ENCODE data around the gene EFHD2. TPM values are rescaled to one million over a fixed set of nuclear protein-coding genes. Genes with fewer than 3 reads are reported as not detected.
"Not testable (repeated sequence)": the region's sequence is repeated elsewhere in the genome, so short reads cannot be mapped to it uniquely, and the experiment has no call there.

The EFHD2 gene
- total RNA-seq, 4 donors from 2014 or later, result 47.5 to 79.5 (median 61.0) TPM

DNA sequence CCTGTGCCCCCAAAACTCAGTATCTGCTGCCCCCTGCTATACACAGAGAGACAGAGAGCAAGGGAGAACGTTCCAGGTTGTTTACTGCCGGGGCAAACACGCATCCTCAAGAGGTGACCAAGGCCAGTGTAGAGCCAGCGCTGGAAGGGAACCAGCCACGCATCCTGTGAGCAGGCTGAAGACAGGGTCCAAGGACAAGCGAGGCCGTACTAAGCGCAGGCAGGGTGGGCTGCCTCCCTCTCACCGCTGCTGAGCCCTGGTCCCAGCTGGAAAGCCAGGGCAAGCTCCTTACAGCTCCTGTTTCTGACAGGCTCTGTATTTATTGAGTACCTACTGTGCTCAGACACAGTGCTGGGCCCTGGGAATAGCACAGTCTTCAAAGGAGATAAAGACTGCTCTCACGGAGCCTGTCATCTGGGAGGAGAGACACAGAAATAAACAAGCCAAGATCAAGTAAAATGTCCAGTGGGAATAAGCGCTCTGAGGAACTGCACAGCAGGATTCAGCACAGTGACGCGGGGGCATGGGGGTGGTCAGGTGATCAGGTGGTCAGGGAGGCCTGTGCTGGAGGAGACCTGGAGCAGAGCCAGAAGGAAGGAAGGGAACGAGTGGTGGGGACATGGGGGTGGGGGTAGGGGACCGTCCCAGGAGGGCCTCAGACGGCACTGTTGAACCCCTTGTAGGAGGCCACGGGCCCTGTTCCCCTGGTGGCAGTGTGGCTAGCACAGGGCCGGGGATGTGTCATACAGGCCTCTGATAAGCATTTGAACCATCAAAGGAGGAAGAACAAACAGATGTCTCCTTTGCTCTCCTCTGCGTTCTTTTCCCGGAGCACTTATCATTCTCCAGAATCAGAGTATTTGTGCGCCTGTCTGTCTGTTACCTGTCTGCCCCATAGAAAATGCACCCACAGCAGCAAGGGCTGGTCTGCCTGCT is 37.8 kb upstream of the EFHD2 start:
- intact Hi-C loops (cut with DNase I), result no loop called here
- peaks cover 0 to 16% (median 8%) of the 10 kb centered on the region in 3 donors for H3K4me1 ChIP-seq
- no peak for TF ChIP-seq POLR2A (IDR thresholded peaks at IDR 0.05)
- TF ChIP-seq, protein P1, sequence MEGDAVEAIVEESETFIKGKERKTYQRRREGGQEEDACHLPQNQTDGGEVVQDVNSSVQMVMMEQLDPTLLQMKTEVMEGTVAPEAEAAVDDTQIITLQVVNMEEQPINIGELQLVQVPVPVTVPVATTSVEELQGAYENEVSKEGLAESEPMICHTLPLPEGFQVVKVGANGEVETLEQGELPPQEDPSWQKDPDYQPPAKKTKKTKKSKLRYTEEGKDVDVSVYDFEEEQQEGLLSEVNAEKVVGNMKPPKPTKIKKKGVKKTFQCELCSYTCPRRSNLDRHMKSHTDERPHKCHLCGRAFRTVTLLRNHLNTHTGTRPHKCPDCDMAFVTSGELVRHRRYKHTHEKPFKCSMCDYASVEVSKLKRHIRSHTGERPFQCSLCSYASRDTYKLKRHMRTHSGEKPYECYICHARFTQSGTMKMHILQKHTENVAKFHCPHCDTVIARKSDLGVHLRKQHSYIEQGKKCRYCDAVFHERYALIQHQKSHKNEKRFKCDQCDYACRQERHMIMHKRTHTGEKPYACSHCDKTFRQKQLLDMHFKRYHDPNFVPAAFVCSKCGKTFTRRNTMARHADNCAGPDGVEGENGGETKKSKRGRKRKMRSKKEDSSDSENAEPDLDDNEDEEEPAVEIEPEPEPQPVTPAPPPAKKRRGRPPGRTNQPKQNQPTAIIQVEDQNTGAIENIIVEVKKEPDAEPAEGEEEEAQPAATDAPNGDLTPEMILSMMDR (IDR thresholded peaks at IDR 0.05), result no peak
- no peak overlapping the region for H3K4me3 ChIP-seq
- H3K9me3 ChIP-seq, result no peaks in the 10 kb centered on the region
- peak overlapping the region in 3 of 4 donors; percentile 13 to 15 (median 15) for H3K27ac ChIP-seq
- no peaks in the 10 kb centered on the region for H3K27me3 ChIP-seq
- 65 to 69% methylated on average over 13 to 21 of the region's 21 CpGs for WGBS, 2 donors
- H3K36me3 ChIP-seq, result no peaks in the 10 kb centered on the region
- no peak for DNase-seq

DNA sequence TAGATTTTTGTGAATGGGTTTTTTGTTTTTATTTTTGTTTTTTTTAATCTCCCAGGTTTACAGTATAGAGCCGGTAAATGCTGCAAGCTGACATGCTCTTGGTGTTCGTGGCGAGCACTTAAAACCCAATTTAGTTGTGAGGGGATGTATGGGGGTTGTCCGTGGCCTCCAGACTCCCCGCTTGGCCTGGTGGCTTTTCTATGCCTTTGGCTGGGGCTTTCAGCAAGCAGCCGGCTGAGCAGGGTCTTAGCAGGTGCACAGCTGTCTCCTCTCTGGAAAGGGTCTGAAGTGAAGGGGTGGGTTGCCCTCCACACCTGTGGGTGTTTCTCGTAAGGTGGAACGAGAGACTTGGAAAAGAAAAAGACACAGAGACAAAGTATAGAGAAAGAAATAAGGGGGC is 31.0 kb upstream of the EFHD2 start:
- no peak overlapping the region for H3K27ac ChIP-seq
- intact Hi-C loops (cut with DNase I), result no loop called here
- no peaks in the 10 kb centered on the region for H3K27me3 ChIP-seq
- DNase-seq, result no peak
- TF ChIP-seq POLR2A (IDR thresholded peaks at IDR 0.05), result no peak
- TF ChIP-seq, protein P1 (IDR thresholded peaks at IDR 0.05), result no peak
- H3K36me3 ChIP-seq, result no peaks in the 10 kb centered on the region
- 81 to 84% methylated on average over 7 to 8 of the region's 8 CpGs for WGBS, 2 donors
- H3K4me1 ChIP-seq, result peaks cover 0 to 6% (median 0%) of the 10 kb centered on the region in 3 donors
- H3K9me3 ChIP-seq, result no peaks in the 10 kb centered on the region
- no peak overlapping the region for H3K4me3 ChIP-seq

DNA sequence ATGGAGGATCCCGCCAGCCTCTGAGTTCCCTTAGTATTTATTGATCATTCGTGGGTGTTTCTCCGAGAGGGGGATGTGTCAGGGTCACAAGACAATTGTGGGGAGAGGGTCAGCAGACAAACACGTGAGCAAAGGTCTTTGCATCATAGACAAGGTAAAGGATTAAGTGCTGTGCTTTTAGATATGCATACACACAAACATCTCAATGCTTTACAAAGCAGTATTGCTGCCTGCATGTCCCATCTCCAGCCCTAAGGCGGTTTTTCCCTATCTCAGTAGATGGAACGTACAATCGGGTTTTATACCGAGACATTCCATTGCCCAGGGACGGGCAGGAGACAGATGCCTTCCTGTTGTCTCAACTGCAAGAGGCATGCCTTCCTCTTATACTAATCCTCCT is 30.5 kb upstream of the EFHD2 start:
- H3K4me1 ChIP-seq; intact Hi-C loops (cut with DNase I); H3K36me3 ChIP-seq; H3K27ac ChIP-seq; H3K27me3 ChIP-seq; DNase-seq; H3K9me3 ChIP-seq; H3K4me3 ChIP-seq: not testable (repeated sequence)
- 63 to 74% methylated on average over 4 to 7 of the region's 9 CpGs for WGBS, 2 donors

DNA sequence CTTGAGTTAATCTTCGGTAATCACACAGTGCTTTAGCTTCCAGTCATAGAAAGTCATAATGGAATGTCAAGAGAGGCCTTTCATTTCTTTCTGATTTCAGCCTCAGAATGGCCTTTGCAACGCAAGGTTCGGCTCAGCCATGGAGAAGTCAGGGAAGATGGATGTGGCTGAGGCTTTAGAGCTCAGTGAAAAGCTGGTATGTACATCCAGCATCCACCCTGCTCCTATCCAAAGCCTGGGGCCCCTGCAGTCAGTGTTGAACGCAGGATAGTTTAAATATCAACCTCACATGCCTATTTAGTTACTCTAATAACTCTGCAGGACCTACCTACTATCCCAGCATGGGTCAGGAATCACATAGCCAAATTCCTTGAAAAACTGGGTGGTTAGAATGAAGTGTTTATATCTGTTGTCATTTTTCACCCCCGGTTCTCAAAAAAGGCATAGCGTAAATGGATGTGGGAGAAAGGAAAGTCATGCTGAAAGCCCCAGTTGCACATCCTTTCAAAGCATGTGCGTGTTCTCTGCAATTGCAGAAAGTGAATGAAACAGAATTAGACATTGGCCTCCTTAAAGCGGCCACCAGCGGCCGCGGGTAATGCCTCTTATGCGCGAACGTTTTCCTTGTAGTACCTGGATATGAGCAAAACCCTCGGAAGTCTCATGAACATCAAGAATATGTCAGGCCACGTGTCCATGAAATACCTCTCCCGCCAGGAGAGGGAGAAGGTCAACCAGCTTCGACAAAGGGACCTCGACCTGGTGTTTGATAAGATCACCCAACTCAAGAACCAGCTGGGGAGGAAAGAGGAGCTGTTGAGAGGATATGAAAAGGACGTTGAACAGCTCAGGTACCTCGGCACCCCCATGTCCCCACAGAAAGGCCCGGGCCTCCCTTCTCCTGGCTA is 28.8 kb upstream of the EFHD2 start:
- 90 to 91% methylated on average over 18 to 22 of the region's 22 CpGs for WGBS, 2 donors
- H3K27ac ChIP-seq, result no peak overlapping the region
- H3K36me3 ChIP-seq, result no peaks in the 10 kb centered on the region
- peaks cover 0 to 16% (median 5%) of the 10 kb centered on the region in 3 donors for H3K4me1 ChIP-seq
- DNase-seq, result no peak
- H3K9me3 ChIP-seq, result no peaks in the 10 kb centered on the region
- intact Hi-C loops (cut with DNase I), result no loop called here
- no peak for TF ChIP-seq POLR2A (IDR thresholded peaks at IDR 0.05)
- TF ChIP-seq, protein P1 (IDR thresholded peaks at IDR 0.05), result no peak
- H3K4me3 ChIP-seq, result no peak overlapping the region
- H3K27me3 ChIP-seq, result peaks cover 0 to 6% (median 0%) of the 10 kb centered on the region in 4 donors

DNA sequence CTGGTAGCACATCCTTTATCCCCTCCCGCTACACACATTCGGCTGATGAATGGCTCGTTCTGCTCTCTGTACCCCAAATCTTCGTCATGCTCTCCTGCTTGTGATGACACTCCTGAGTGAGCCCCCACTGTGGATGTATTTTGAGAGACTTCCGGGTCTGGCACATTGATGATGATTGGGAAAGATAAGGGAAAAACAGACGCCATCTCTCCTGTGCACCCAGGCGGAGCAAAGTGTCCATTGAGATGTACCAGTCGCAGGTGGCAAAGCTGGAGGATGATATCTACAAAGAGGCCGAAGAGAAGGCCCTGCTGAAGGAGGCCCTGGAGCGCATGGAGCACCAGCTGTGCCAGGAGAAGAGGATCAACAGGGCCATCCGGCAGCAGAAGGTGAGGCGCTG is 27.9 kb upstream of the EFHD2 start:
- Histone ChIP-seq H3K4me3 (no peak overlapping the region), H3K27me3 (peaks cover 0 to 10% (median 0%) of the 10 kb centered on the region in 4 donors), H3K36me3 (no peaks in the 10 kb centered on the region), H3K27ac (no peak overlapping the region), H3K4me1 (peaks cover 6 to 25% (median 10%) of the 10 kb centered on the region in 3 donors), H3K9me3 (no peaks in the 10 kb centered on the region)
- TF ChIP-seq, protein P1 (IDR thresholded peaks at IDR 0.05), result no peak
- no peak for TF ChIP-seq POLR2A (IDR thresholded peaks at IDR 0.05)
- intact Hi-C loops (cut with DNase I), result no loop called here
- no peak for DNase-seq
- 96 to 97% methylated on average over 11 to 12 of the region's 12 CpGs for WGBS, 2 donors
